ENCODE data around the gene AK2.

DNA sequence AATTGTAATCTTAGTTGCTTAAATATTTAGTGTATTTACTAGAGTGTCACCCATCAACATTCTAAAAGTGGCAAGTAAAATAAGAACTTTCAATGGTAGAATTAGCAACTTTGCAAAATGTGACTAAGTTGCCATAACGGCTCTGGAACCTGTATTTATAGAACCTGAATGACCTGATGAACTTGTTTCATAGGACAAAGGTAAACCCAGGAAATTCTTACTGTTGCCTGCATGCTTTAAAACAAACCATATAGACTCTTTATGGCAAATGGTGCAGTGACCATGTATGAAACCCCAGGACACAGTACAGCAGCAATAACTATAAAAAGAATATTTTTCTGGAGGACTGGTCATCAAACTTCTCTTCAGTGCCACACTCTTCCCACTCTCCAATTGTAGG is 22.9 kb downstream of the AK2 start:
- TF ChIP-seq, protein P1, sequence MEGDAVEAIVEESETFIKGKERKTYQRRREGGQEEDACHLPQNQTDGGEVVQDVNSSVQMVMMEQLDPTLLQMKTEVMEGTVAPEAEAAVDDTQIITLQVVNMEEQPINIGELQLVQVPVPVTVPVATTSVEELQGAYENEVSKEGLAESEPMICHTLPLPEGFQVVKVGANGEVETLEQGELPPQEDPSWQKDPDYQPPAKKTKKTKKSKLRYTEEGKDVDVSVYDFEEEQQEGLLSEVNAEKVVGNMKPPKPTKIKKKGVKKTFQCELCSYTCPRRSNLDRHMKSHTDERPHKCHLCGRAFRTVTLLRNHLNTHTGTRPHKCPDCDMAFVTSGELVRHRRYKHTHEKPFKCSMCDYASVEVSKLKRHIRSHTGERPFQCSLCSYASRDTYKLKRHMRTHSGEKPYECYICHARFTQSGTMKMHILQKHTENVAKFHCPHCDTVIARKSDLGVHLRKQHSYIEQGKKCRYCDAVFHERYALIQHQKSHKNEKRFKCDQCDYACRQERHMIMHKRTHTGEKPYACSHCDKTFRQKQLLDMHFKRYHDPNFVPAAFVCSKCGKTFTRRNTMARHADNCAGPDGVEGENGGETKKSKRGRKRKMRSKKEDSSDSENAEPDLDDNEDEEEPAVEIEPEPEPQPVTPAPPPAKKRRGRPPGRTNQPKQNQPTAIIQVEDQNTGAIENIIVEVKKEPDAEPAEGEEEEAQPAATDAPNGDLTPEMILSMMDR (conservative IDR thresholded peaks at IDR 0.05) = no peak
- no peak for TF ChIP-seq ZFX (IDR thresholded peaks at IDR 0.05)
